Measurements from ENCODE around the gene NCS1.

The NCS1 gene

DNA sequence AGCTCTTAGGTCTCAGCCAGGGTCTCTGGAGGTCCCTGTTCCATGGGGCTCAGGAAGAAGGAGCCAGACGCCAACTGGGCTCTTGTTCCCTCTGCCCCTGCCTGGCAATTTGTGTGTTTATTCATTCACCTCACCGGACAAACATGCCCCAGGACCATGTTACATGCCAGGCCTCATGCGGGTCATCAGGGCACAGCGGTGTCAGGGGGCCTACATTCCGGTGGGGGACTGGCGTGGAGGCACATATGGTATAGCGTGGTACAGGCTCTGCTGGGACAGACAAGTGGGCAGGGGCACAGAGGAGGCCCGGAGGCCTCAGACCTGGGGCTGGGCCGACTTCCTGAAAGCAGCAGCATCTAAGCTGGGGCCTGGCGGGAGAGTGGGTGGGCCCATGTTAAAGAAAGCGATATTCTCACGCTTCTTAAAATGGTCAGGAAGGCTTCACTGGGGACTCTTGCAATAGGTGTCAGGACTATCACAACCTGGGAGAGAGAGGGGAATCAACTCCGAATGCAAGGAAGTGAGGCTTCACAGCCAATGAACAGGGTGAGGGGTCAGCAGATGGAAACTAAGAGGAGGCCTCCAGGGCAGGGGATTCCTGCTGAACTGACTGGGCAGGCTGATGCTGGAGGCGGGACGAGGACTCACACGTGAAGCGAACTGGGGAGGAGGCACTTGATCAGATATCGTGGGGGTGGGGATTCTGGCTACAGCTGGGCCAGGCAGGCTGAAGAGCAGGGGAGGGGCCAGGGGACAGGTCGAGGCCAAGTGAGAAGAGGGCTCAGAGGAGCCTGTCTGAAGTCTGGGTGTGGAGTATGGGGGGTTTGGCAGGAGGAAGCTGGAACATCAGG is 41.9 kb downstream of the NCS1 start:
- H3K56ac ChIP-seq (ENCODE audit: low read length): peak overlapping the region; percentile 75
- peak; percentile 98 for DNase-seq
- peak overlapping the region; percentile 44 for H3K9ac ChIP-seq (ENCODE audit: low read length)
- H3K4me3 ChIP-seq (ENCODE audit: low read length): no peak overlapping the region
- H3K18ac ChIP-seq (ENCODE audit: low read length): peak overlapping the region; percentile 46
- no peak overlapping the region for H2BK15ac ChIP-seq (replicated peaks; ENCODE audit: low read depth)
- no peak overlapping the region for H4K8ac ChIP-seq (ENCODE audit: low read depth, low read length)
- H4K5ac ChIP-seq (ENCODE audit: low read length): no peak overlapping the region
- peak overlapping the region; percentile 48 for H2BK5ac ChIP-seq (ENCODE audit: low read length)
- H2BK120ac ChIP-seq (ENCODE audit: low read depth, low read length): no peak overlapping the region
- no peaks in the 10 kb centered on the region for H3K27me3 ChIP-seq (ENCODE audit: insufficient read depth, low read length, poor library complexity)
- peak overlapping the region; percentile 54 for H3K23ac ChIP-seq (ENCODE audit: low read length)
- no peak overlapping the region for H3K4me2 ChIP-seq (ENCODE audit: low read length)
- peaks cover 5% of the 10 kb centered on the region for H3K79me2 ChIP-seq (ENCODE audit: control insufficient read depth, insufficient read depth, low read length)
- peak overlapping the region; percentile 78 for H3K4ac ChIP-seq (ENCODE audit: low read depth, low read length)
- peaks cover 4% of the 10 kb centered on the region for H3K36me3 ChIP-seq (ENCODE audit: control insufficient read depth, insufficient read depth, low read length)
- H3K27ac ChIP-seq (ENCODE audit: low read depth, low read length): peak overlapping the region; percentile 82
- H3K79me1 ChIP-seq (ENCODE audit: low read length): peaks cover 20% of the 10 kb centered on the region
- H3K4me1 ChIP-seq (ENCODE audit: control insufficient read depth, low read depth, low read length): peaks cover 8% of the 10 kb centered on the region
- WGBS (ENCODE audit: extremely low coverage, insufficient coverage, low lambda C conversion rate): no CpG with 5 or more reads among the region's 19 CpGs
- H2AK5ac ChIP-seq (ENCODE audit: low read length): no peak overlapping the region

DNA sequence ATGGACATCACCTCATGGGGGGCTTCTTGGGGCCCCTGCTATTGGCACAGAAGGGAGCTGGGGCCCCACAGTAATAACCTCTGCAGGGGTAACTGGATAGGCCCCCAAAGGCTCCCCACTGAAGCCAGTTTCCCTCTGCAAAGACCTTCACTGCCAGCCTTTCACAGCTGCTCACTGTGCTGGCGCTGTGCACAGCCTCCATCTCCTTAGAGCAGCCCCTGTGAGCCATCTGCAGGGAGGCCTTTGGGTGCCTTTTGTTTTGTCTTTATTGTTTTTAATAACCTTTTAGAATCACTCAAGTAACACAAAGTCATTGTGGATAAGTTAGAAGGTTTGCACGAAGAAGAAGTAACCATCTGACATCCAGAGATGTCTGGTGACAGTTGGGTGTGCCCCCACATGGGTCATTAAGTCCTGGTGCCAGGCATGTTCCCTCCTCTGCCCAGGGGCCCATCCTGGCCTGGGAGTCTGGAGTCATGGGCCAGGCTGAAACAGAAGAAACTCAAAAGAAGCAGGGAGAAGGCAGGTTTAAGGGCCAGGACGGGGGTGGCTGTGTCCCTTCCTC is 42.7 kb downstream of the NCS1 start:
- no peak overlapping the region for H2BK120ac ChIP-seq (ENCODE audit: low read depth, low read length)
- no peak overlapping the region for H2BK5ac ChIP-seq (ENCODE audit: low read length)
- peak overlapping the region; percentile 33 for H3K18ac ChIP-seq (ENCODE audit: low read length)
- peak overlapping the region; percentile 76 for H3K23ac ChIP-seq (ENCODE audit: low read length)
- H4K5ac ChIP-seq (ENCODE audit: low read length): no peak overlapping the region
- no peak overlapping the region for H2BK15ac ChIP-seq (replicated peaks; ENCODE audit: low read depth)
- H3K9ac ChIP-seq (ENCODE audit: low read length): no peak overlapping the region
- no CpG with 5 or more reads among the region's 3 CpGs for WGBS (ENCODE audit: extremely low coverage, insufficient coverage, low lambda C conversion rate)
- peaks cover 5% of the 10 kb centered on the region for H3K79me2 ChIP-seq (ENCODE audit: control insufficient read depth, insufficient read depth, low read length)
- H3K56ac ChIP-seq (ENCODE audit: low read length): peak overlapping the region; percentile 71
- peak overlapping the region; percentile 51 for H3K27ac ChIP-seq (ENCODE audit: low read depth, low read length)
- no peak overlapping the region for H3K4me3 ChIP-seq (ENCODE audit: low read length)
- H4K8ac ChIP-seq (ENCODE audit: low read depth, low read length): no peak overlapping the region
- peaks cover 20% of the 10 kb centered on the region for H3K79me1 ChIP-seq (ENCODE audit: low read length)
- no peak overlapping the region for H3K4me2 ChIP-seq (ENCODE audit: low read length)
- DNase-seq: no peak
- no peak overlapping the region for H2AK5ac ChIP-seq (ENCODE audit: low read length)
- no peaks in the 10 kb centered on the region for H3K27me3 ChIP-seq (ENCODE audit: insufficient read depth, low read length, poor library complexity)
- no peak overlapping the region for H3K4ac ChIP-seq (ENCODE audit: low read depth, low read length)
- H3K36me3 ChIP-seq (ENCODE audit: control insufficient read depth, insufficient read depth, low read length): peaks cover 4% of the 10 kb centered on the region
- H3K4me1 ChIP-seq (ENCODE audit: control insufficient read depth, low read depth, low read length): peaks cover 5% of the 10 kb centered on the region

DNA sequence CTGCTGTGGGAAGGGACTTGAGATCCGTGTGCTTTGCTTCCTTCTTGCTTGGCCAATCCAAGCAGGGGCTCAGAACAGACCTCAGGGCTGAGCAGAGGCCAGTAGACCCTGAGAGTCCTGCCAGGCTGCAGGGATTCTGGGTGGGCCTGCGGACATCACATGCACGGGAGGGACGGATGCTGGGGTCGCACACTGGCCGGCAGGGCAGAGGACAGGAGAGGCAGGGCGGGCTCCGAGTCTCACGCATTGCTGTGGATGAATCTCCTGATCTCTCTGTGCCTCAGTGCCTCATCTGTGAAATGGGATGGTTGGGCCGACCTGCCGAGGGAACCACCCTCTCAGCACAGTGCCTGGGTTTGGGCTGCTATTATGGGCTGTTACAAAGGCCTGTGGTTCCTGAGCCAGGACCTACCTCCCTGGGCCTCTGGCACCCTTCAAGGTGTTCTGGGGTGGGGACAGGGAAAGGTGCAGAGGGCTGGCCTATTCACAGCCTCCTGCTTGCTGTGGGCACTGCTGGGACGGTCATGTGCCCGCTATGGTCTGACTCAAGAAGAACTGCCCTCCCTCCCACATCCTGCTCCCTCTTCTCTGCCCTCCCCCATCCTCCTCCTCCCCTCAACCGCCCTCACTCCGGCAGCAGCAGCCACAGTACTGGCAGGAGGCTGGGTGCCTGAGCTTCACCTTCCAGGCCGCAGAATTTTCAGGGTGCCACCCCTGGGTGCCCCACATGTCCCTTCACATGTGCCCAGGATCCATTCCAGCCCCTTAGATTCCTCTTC is 43.3 kb downstream of the NCS1 start:
- no peak for DNase-seq
- H3K4me2 ChIP-seq (ENCODE audit: low read length): no peak overlapping the region
- no peak overlapping the region for H4K5ac ChIP-seq (ENCODE audit: low read length)
- peaks cover 4% of the 10 kb centered on the region for H3K36me3 ChIP-seq (ENCODE audit: control insufficient read depth, insufficient read depth, low read length)
- H3K4me1 ChIP-seq (ENCODE audit: control insufficient read depth, low read depth, low read length): peaks cover 5% of the 10 kb centered on the region
- peaks cover 20% of the 10 kb centered on the region for H3K79me1 ChIP-seq (ENCODE audit: low read length)
- H3K18ac ChIP-seq (ENCODE audit: low read length): no peak overlapping the region
- WGBS (ENCODE audit: extremely low coverage, insufficient coverage, low lambda C conversion rate): no CpG with 5 or more reads among the region's 16 CpGs
- H2BK120ac ChIP-seq (ENCODE audit: low read depth, low read length): no peak overlapping the region
- H2BK15ac ChIP-seq (replicated peaks; ENCODE audit: low read depth): no peak overlapping the region
- H3K56ac ChIP-seq (ENCODE audit: low read length): peak overlapping the region; percentile 29
- no peak overlapping the region for H3K27ac ChIP-seq (ENCODE audit: low read depth, low read length)
- no peak overlapping the region for H3K9ac ChIP-seq (ENCODE audit: low read length)
- no peaks in the 10 kb centered on the region for H3K27me3 ChIP-seq (ENCODE audit: insufficient read depth, low read length, poor library complexity)
- no peak overlapping the region for H2BK5ac ChIP-seq (ENCODE audit: low read length)
- no peak overlapping the region for H4K8ac ChIP-seq (ENCODE audit: low read depth, low read length)
- no peak overlapping the region for H3K4me3 ChIP-seq (ENCODE audit: low read length)
- no peak overlapping the region for H2AK5ac ChIP-seq (ENCODE audit: low read length)
- peaks cover 5% of the 10 kb centered on the region for H3K79me2 ChIP-seq (ENCODE audit: control insufficient read depth, insufficient read depth, low read length)
- H3K23ac ChIP-seq (ENCODE audit: low read length): peak overlapping the region; percentile 76
- no peak overlapping the region for H3K4ac ChIP-seq (ENCODE audit: low read depth, low read length)

DNA sequence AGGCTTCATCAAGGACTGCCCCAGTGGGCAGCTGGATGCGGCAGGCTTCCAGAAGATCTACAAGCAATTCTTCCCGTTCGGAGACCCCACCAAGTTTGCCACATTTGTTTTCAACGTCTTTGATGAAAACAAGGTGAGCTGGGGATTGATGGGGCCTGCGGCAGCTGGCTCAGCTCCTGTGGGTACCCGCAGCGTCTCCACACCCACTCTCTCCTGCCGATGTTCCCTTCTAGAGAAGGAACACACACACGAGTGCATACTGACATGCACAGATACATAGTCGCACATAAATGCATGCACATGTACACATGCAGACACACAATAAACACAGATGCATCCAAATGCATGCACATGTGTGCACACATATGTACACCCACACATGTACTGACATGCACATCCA is 45.6 kb downstream of the NCS1 start:
- Histone ChIP-seq H2AK5ac (ENCODE audit: low read length) (no peak overlapping the region), H3K56ac (ENCODE audit: low read length) (no peak overlapping the region), H3K23ac (ENCODE audit: low read length) (no peak overlapping the region), H3K4ac (ENCODE audit: low read depth, low read length) (no peak overlapping the region), H3K4me3 (ENCODE audit: low read length) (no peak overlapping the region), H4K8ac (ENCODE audit: low read depth, low read length) (no peak overlapping the region), H3K27ac (ENCODE audit: low read depth, low read length) (no peak overlapping the region), H3K9ac (ENCODE audit: low read length) (no peak overlapping the region), H3K36me3 (ENCODE audit: control insufficient read depth, insufficient read depth, low read length) (peaks cover 4% of the 10 kb centered on the region), H4K5ac (ENCODE audit: low read length) (no peak overlapping the region), H3K4me1 (ENCODE audit: control insufficient read depth, low read depth, low read length) (peaks cover 5% of the 10 kb centered on the region), H3K4me2 (ENCODE audit: low read length) (no peak overlapping the region), H3K18ac (ENCODE audit: low read length) (no peak overlapping the region), H2BK120ac (ENCODE audit: low read depth, low read length) (no peak overlapping the region), H2BK15ac (replicated peaks; ENCODE audit: low read depth) (no peak overlapping the region), H3K79me2 (ENCODE audit: control insufficient read depth, insufficient read depth, low read length) (peaks cover 5% of the 10 kb centered on the region), H3K79me1 (ENCODE audit: low read length) (peaks cover 14% of the 10 kb centered on the region), H3K27me3 (ENCODE audit: insufficient read depth, low read length, poor library complexity) (no peaks in the 10 kb centered on the region), H2BK5ac (ENCODE audit: low read length) (no peak overlapping the region)
- no peak for DNase-seq
- no CpG with 5 or more reads among the region's 10 CpGs for WGBS (ENCODE audit: extremely low coverage, insufficient coverage, low lambda C conversion rate)

DNA sequence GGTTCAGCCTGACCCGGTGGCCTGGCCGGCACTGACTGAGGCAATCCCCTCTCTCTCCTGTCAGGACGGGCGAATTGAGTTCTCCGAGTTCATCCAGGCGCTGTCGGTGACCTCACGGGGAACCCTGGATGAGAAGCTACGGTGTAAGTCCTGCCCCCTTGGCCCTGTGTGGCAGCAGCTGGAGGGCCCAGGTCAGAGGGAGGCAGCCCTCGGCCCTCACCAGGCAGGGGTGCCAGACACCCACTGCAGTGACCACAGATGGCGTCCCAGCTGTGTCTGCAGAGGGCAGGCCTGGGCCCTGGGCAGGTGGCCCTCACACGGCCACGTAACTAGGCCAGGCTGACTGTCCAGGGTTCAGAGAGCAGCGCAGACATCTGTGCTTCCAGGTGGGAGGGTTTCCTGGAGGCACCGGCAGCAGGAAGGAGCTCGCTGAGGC is 47.5 kb downstream of the NCS1 start:
- H2BK120ac ChIP-seq (ENCODE audit: low read depth, low read length): no peak overlapping the region
- no peak overlapping the region for H2BK5ac ChIP-seq (ENCODE audit: low read length)
- no CpG with 5 or more reads among the region's 16 CpGs for WGBS (ENCODE audit: extremely low coverage, insufficient coverage, low lambda C conversion rate)
- H3K4me1 ChIP-seq (ENCODE audit: control insufficient read depth, low read depth, low read length): peaks cover 2% of the 10 kb centered on the region
- H3K56ac ChIP-seq (ENCODE audit: low read length): no peak overlapping the region
- H3K18ac ChIP-seq (ENCODE audit: low read length): no peak overlapping the region
- H3K79me1 ChIP-seq (ENCODE audit: low read length): peaks cover 13% of the 10 kb centered on the region
- H3K27me3 ChIP-seq (ENCODE audit: insufficient read depth, low read length, poor library complexity): no peaks in the 10 kb centered on the region
- no peak overlapping the region for H3K4me3 ChIP-seq (ENCODE audit: low read length)
- no peak overlapping the region for H3K4ac ChIP-seq (ENCODE audit: low read depth, low read length)
- no peak overlapping the region for H2BK15ac ChIP-seq (replicated peaks; ENCODE audit: low read depth)
- no peak overlapping the region for H4K5ac ChIP-seq (ENCODE audit: low read length)
- H3K36me3 ChIP-seq (ENCODE audit: control insufficient read depth, insufficient read depth, low read length): peaks cover 4% of the 10 kb centered on the region
- H3K27ac ChIP-seq (ENCODE audit: low read depth, low read length): no peak overlapping the region
- H3K9ac ChIP-seq (ENCODE audit: low read length): no peak overlapping the region
- no peak overlapping the region for H3K4me2 ChIP-seq (ENCODE audit: low read length)
- H3K23ac ChIP-seq (ENCODE audit: low read length): no peak overlapping the region
- no peak overlapping the region for H2AK5ac ChIP-seq (ENCODE audit: low read length)
- peaks cover 5% of the 10 kb centered on the region for H3K79me2 ChIP-seq (ENCODE audit: control insufficient read depth, insufficient read depth, low read length)
- H4K8ac ChIP-seq (ENCODE audit: low read depth, low read length): no peak overlapping the region
- DNase-seq: peak; percentile 40
